Measurements from ENCODE around the gene MAD1L1. TPM values are rescaled to one million over a fixed set of nuclear protein-coding genes. Genes with fewer than 3 reads are reported as not detected.

MAD1L1 gene
- total and polyA plus RNA-seq, 2 of the 8 experiments (the other 6 are each of a cell fraction or from before 2014, with no cell fraction given) = 40.4 to 44.6 TPM

GRCh38 chr7:2151237-2151636 is 81.5 kb downstream of the MAD1L1 start (continued):
- TF ChIP-seq GTF2F1 (IDR thresholded peaks at IDR 0.05; ENCODE audit: borderline replicate concordance, low read depth, low read length) (no peak), EZH2 (IDR thresholded peaks at IDR 0.05; ENCODE audit: low read depth, low read length, severe bottlenecking) (no peak), TAF7 (optimal IDR thresholded peaks at IDR 0.05; ENCODE audit: borderline replicate concordance, low read depth, low read length) (no peak), SIN3A (conservative IDR thresholded peaks at IDR 0.05 in 1 of 2, IDR thresholded peaks at IDR 0.05 in 1 of 2; ENCODE audit: low read depth in 1 of 2, low read length in 2 of 2) (no peak)
